HL-60/S4 treated with phorbol 12-myristate 13-acetate at 8.2 ng/mL for 4 days and 3 days (cell line): Measurements from ENCODE around the gene BACH2.

Source experiments
- in situ Hi-C: fragments of 300-500 bp; cut with MboI; formaldehyde crosslinking; loops from 2 replicates; pipeline ENCODE4 v1.15.0; 2022; ENCODE audit warnings: low sequenced_read_pairs

Gene BACH2

GRCh38 chr6:89952686-89953085, 344.0 kb downstream of the BACH2 start:
- in situ Hi-C loops: no loop called here

DNA sequence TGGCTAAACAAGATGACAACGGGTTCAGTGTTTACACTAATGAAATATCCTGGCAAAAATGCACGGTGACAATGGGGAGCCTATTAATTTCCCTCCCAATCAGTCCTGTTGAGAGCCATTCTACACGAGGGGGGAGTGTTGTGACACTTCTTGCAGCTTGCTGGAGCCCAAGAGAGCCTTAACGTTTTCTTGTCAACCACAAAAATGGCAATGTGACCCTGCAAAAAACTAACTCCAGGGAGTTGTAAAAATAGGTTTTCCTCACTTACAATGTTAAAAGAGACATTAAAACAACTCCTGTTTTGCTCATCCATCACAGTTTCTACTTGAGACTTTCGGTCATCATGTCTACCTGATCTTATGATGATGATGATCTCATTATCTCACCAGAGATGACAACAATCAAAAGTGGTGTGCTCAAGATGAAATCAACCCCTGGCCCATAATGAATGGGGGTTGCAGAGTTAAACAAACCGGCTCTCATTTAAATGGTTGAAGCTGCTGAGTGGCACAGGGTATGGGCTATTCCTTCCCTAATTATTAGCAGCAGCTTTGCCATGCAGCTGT, 344.5 kb downstream of the BACH2 start:
- in situ Hi-C loops: no loop called here

DNA sequence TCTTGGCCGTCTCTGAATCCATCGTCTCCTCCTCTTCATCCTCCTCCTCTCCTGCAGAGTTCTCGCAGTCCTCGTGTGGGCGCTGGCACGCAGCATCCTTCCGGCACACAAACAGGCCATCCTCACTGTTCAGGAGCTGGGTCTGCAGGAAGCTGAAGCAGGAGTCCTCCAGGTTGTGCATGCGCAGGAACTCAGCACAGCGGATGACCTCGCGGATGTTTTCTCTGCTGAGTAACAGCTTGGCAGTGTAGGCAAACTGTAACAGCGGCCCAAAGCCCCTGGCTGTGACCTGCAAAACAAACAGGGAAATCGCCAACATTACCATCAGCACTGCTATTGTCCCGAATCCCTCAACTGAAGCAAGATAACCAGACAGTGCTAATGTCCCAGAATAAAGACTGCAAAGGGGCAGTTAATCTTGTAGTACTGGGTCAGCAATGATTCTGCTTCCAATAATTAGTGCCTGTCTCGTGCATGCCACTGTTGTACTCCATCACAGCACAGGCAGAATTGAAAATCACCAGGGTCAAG, 345.0 kb downstream of the BACH2 start:
- in situ Hi-C loops: no loop called here

GRCh38 chr6:89950879-89951391, 345.7 kb downstream of the BACH2 start:
- in situ Hi-C loops: no loop called here

DNA sequence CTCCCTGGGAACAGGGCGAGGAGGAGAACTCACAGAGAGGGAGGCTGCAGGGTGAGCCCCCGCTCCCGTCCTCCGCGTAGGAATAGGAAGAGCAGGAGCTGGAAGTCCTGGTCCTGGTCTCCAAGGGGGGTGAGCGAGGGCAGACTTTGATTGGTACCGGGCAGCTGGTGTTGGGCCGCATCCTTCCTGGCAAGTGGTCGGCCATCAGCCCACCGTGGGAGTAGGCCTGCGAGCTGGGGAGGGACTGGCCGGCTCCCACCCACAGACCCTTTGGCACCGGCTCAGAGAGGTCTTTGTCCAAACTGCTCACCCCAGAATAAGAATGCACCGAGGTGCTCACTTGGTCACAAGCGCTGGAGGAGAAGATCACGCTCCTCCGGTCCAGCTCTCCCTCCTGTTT, 346.2 kb downstream of the BACH2 start:
- in situ Hi-C loops: no loop called here

DNA sequence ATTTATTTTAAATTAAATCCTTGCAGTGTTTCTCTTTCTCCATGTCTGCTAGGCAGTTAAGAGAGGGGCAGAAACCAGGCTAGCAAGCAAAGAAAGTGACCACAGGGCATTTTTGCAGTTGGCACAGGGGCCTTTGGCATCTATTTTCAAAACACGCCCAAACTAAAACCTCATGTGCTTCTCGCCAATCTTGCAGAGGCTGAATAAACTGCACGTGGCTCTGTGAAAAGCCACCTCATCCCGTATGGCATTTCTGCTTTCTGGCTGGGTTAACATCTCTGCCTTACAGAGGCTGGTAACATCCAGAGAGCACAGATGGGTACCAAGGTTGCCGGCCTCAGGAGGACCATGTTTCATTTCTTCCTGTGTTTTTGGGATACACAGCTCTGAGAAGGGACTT, 347.8 kb downstream of the BACH2 start:
- in situ Hi-C loops: loop anchor here (10.0 kb wide), 2 partner anchors 336 to 526 kb away; no protein-coding TSS in a partner anchor

- in situ Hi-C loops: loop anchor here (10.0 kb wide), 2 partner anchors 340 to 530 kb away; no protein-coding TSS in a partner anchor
Observed at GRCh38 chr6:89944826-89945407, 351.7 kb downstream of the BACH2 start.

DNA sequence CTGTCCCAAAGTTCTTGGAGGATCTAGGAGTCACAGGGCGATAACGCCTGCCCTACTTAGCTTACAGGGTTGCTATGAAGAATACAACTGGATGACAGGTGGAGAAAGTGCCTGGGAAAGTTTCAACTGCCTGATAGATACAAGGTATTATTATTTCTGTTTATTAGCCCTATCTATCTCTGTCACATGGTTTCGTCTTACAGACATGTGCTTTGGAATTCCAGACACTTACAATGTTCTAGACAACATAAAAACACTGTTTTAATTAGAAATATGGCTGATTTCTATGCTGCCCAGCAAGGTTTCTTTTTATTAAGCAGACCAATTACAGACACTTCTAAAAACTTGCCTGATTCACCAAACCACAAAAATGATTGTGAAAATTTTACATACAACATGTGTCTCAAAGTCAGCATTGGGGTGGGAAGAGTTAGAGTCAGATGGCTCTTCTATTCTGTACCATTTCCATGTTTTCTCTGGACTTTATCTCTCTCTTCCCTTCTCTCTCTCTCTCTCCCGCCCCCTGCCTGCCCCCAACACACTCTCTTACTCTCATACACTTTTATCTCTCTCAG, 352.4 kb downstream of the BACH2 start:
- in situ Hi-C loops: loop anchor here (10.0 kb wide), 2 partner anchors 341 to 531 kb away; no protein-coding TSS in a partner anchor

DNA sequence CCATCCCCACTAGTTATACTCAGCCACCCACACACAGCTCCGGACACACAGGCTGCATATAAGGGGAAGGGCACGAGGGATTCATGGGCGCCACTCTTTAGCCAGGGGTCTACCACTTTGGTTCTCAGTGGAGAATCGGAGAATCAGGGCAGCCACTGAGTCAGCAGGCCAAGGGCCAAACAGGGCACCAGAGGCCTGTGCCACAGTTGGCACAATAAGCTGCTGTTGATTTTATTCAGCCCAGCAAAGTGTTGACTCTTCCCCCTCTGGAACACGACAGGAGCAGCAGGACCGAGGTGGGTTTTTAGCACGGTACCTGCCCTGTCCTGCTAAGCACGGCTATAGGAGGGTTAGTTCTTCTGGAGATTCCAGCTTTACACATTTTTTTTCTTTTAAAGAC, 354.0 kb downstream of the BACH2 start:
- in situ Hi-C loops: loop anchor here (10.0 kb wide), 2 partner anchors 342 to 532 kb away; no protein-coding TSS in a partner anchor

DNA sequence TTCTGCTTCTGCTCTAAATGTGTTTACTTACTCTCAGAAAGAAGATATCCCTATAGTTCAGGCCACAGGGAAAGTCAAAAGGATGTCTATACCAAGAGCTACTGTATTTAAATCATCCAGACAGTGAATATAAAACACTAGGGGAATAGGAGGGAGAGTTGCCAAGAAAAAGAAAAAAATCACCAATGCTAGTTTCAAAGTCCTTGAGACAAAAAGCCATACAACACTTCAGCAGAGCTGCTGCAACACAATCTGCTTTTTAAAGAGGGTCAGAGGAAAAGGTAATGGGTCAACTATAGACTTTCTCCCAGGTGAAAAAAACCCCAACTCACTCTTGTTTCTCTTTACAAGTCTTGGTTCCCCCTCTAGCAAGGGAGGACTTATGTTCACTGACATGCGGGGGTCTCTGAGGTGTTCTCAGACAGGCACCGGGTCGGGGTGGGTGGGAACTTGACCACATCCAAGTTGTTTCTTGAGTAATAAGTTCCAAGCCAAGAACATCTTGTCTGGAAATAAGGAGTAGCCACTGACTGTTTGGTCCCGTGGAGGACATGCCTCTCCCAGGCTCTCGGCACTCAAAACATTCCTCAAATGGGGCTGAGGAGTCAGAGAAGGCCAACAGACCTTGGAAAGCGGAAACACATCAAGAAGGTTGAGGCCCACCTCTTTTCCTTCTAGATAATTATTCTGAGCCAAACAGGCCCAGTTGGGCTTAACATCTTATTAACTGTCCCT, 354.7 kb downstream of the BACH2 start:
- in situ Hi-C loops: loop anchor here (10.0 kb wide), 2 partner anchors 343 to 533 kb away; no protein-coding TSS in a partner anchor

DNA sequence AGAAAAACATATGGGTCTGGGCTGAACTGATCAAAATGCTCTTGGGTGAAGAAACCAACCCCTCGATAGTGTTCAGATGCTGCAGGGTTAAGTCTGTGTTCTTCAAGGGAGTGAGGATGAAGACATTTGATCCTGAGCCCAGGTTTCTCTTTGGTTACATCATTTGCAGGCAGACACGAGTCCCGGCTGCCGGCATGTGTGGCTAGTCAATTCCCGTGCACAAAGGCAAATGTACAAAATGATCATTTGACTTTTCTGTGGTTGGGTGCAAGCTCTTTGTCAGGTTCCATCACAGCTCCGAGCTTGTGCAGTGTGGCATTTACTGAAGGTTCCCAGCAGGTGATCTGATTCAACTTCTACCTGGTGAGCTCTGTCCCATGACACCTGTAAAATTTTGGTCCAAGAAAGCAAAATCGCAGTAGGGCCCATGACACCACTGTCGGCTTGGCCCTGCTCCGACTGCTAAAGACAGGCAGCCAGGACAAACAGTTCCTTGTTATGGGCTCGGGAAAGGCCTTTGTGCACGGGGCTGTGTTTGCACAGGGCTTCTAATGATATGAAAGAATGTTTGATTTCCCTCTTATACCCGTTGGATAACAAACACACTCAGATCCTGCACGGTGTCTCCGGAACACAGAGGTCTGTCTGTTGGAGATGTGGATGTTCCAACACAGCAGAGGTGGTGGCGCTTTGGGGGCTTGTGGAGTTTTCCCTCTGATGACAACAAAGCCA, 355.4 kb downstream of the BACH2 start:
- in situ Hi-C loops: loop anchor here (10.0 kb wide), 2 partner anchors 344 to 534 kb away; no protein-coding TSS in a partner anchor

DNA sequence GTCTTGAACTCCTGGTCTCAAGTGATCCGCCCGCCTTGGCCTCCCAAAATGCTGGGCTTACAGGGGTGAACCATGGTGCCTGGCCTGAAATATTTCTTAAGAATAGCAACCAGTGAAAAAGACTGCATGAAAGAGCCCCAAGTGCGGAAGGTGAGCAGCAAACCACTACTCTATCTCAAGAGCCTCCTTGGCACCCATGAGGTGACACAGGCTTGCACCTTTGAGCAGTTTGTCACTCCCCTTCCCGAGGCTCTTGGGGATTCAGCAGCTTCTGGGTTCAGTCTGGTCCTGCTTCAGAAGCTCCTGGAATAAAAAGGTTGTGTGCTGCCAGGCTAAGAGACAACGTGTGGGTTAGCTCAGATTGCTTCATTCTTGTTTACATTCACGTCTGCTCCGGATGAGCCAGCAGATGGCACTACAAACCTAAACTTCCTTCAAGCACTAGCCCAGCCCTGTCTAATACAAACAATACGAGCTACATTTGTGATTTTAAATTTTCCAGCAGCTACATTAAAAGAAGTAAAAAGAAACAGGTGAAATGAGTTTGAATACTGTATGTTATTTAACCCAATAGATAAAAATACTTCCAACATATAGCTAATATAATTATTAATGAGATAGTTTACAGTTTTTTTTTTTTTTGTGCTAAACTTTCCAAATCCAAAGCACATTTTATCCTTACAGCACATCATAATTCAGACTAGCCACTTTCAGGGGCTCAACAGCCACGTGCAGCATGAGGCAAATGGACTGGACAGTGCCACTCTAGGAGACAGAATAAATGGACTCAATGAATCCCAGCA, 356.2 kb downstream of the BACH2 start:
- in situ Hi-C loops: loop anchor here (10.0 kb wide), 2 partner anchors 344 to 534 kb away; no protein-coding TSS in a partner anchor

DNA sequence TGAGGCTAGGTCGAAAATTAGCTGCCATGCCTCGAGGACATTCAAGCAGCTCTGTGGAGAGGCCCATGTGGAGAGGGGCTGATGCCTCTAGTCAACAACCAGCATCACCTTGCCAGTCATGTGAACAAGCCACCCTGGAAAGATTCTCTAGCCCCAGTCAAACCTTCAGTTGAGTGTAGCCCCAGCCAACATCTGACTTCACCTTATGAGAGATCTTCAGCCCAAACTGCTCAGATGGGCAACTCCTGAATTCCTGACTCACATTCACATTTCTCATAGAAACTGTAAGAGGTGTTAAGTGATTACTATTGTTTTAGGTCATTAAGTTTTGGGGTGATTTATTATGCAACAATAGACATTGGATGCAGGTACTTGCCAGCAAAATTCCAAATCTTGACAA, 357.5 kb downstream of the BACH2 start:
- in situ Hi-C loops: no loop called here

- in situ Hi-C loops: no loop called here
Observed at GRCh38 chr6:89938014-89938413, 358.6 kb downstream of the BACH2 start.

DNA sequence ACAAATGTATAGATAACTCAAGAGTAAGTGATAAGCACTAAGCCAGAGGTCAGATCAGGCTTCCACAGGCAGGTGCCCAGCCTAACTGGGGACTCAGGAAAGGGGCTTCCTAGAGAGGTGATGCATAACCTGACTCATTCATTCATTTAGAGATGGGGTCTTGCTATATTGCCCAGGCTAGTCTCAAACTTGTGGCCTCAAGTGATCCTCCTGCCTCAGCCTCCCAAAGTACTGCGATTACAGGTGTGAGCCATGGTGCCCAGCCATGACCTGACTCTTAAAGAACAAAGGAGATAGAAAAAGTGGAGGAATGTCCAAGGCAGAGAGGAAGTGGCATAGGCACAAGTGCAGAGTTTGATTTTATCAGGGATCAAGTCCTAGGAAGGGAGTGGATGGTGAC, 360.5 kb downstream of the BACH2 start:
- in situ Hi-C loops: no loop called here

DNA sequence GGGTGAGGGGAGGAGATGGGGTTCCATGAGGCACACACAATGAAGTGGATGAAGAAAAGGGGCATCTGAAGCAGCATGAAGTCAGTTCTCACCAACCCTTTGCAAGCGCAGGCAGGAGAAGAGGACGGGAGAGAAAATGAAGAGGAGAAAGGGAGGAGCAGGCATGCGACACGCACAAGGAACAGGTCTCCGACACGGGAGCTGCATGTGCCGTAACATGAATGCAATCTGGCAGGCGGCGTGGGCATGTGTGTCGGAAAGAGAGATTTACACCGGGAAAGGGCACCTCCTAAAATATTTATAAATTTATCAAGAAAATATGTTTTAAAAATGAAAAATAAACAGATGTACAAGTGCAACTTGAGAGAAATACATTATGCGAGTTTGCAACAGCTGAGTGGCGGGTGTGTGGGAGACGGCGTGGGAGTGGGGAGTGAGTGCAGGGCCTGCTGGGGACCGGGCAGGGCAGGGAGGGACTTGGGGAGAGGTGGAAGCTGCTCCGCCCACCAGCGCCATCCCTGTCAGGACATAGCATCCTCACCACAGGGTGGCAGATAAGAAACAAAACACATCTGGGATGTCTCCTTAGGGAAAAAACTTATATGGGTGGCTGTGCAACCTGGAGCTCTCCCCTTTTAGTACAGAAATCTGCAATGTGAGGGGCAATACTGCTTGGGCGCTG, 361.8 kb downstream of the BACH2 start:
- in situ Hi-C loops: no loop called here

DNA sequence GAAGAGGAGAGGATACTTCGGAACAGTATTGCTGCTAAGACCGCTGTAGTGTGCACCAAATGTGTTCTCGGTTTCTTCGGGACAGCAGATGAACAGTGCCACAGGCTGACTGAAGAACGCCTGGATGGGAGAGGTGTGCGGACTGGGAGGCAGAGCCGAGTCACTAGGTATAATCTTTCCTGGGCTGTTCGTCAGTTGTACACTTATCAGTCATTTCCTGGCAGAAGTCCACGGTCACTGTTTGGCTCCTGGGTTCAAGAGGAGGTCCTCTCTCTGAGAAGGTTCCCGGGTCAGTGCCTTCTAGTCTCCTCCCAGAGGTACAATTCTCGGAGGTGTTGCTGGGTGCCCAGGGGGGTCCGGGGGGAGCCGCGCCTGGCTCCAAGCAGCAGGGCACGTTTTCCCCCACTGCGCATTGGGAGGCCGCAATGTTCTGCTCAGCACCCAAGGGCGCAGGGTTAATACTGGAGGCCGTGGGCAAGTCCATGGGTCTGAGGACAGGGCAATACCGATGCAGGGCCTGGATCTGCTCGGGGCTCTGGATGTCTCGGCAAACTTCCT, 364.3 kb downstream of the BACH2 start:
- in situ Hi-C loops: no loop called here

DNA sequence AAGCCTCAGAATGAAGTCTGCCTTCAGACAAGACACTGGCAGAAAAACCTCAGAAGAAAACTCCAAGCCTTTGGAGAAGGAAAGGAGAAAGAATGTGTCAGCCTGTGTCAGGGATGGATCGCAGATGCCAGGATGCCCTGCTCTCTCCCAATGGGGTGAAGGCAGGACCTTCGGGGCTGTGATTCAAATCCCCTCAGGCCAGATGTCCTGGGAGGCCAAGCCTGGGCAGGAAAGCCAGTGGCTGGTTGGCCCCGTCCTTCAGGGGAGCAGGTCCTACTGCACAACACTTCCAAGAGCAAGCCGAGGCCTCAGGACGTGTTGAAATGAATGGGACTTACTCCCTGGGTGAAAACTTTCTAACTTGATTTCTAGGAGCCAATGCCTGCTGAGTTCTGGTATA, 365.9 kb downstream of the BACH2 start:
- in situ Hi-C loops: no loop called here

- in situ Hi-C loops: no loop called here
Observed at GRCh38 chr6:89928604-89929003, 368.0 kb downstream of the BACH2 start.
